Activated CD4-positive, alpha-beta T cell treated with anti-CD3 and anti-CD28 coated beads, Interleukin-2, amount 50 U/mL, for 24 hours (primary cell): ENCODE data around the gene ABCA4.

ENCODE experiments used
- DNase-seq, 2 donors: peaks; one replicate each; pipeline ENCODE4 v3.0.0-alpha.2; 2020; ENCODE audit warnings: low read depth in 1 of 2, low spot score in 1 of 2

Gene ABCA4

DNA sequence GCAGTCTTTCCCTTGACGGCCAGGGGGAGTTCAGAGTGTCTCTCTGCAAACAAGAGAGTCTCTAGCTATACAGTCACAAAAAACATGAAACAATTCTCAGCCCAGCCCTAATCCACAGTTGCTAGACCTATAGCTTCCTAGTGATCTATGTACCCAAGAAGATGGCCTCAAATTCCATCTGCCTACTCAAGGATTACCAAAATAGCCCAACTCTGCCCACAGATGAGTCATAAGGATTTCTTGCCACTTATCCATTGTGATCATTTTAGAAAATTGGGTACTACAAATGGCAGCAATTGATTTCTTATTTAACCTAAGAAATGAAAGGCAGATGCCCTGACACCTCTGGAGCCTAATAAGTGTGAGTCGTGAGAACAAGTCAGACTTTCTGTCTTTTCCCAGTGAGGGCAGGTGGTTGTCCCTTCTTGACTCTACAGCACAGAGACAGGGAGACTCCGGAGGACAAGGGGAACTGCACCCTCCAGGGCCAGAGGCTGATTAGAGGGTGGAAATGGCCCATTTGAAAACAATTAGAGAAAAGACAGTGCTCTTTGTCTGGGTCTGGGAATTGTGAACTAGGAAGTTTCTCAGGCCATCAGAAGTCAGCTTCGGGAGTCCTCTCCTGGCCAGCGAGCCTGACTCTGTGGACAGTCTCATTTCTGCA, 65.4 kb downstream of the ABCA4 start:
- no peak for DNase-seq

DNA sequence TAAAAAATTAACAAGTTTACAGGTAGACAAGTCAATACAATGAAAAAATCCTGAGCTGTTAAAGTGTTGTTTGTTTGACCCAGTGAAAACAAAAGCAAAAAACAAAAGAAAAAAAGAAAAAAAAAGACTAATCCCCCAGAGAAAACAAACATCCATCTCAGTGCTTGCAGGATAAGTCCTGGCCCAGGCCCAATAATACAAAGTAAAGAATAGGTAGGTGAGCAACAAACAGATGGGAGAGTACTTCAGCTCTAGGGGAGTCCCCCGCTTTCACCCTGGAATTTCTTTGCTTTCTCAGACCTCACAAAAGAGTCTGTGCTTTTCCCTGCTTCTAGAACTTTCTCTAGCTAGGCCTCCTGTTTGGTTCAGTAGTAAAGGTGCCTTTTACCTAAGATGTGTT, 70.3 kb downstream of the ABCA4 start:
- no peak for DNase-seq

DNA sequence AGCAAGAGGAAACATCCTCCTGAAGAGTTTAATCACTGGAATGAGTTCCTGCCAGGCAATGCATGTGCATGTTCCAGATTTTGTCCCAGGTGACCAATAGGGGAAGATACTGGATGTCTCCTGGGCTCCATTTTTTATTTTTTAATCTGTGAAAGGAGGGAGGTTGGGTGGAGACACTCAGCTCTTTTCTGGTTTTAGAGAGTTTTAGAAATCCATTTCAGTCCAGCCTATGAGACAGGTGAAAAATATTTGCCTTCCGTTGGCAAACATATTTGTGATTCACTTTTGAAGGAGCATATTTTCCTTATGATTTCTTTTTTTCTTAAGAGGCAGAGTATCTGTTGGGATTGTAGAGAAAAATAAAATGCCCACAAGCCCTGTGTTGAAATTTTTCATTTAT, 70.7 kb downstream of the ABCA4 start:
- DNase-seq, result no peak

DNA sequence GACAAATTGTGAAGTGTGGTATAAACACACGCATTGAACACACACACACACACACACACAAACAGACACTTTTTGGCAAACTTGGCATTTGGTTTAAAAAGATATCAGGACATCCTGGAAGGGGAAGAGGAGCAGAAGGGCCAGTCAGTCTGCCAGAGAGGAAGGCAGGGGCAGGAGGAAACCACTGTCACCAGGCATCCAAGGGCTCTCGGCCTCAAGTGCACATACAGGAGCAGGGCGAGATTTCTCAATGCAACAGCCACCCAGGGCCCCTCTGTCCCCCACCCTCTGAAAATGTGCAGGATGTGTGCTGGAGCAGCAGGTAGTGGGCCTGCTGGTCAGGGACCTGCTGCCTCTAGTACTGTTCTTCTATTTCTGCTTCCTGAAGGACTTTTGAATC, 71.2 kb downstream of the ABCA4 start:
- DNase-seq, result no peak

DNA sequence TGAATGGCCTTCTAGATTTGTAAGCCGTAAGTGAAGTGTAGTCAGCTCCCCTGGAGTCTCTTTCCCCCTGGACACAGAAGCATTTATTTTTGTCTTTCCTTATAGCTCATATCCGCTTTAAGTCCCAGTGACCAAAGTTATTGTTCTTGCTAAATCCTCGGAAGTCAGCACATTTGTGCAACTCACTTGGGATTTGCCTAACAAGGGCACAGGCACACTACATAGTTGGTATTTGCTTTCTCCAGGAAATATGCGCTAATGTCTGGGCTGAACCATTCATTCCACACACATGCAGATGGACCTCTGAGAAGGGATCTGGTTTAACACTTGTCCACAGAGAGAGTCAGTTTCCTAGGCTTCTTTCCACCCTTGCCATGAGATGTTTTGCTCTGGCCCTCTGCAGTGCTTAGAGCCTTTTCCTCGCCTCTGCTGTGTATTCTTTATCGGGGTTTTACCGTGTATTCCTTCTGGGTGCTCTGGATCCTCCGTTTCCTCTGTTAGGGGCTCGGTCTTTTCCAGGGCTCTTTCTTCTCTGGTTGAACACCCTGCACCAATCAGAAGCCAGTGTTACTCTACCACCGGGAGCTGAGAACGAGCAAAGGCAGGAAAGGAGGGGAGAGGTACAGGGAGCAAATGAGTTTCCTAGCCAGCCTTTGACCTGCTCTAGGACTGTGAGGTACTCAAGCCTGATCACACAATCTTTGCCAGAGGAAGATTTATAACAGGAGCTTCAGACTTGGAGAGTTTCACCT, 72.4 kb downstream of the ABCA4 start:
- no peak for DNase-seq

DNA sequence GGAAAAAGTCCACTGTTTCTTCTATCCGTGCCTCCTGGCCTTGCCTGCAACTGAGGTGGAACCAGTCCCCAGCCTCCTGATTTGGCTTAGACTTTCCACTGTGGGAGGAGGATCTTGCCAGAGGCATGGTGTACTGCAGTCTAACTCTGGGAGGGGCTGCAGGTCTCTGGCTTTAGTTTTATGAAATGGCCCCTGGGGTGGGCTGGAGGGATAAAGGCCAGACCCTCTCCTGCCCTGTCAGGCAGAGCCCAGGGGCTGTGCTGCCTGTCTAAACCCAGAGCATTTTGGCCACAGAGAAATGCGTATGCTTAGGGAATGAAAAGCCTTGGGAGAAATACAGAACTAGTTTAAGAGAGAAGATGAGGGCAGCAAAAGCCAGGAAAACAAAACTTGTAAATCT, 73.0 kb downstream of the ABCA4 start:
- no peak for DNase-seq

DNA sequence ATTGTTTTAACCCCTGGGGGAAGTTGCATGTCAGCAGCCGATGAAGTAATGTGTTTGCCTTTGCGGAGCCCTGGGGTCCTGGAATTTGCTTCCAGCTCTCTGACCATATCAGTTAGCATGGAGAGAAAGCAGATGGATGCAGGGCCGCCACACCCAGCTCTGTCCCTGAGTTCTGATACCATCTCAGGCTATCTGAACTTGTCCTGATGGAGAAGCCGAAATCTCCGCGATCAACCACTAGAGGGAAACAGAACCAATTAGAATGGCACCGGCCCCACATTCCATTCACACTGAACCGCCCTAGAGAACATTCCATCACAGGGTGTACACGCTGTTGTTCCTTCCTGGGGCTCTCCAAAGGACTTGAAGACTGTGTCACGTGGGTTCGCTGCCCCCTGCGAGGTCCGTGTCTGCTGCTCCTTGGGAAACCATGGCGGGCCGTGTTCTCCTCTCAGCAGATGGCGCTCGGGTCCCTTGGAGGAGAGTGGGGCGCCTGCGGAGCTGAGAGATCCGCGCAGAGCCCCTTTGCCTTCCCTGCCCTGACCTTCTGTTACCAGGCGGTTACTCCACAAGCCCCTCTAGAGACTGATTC, 75.4 kb downstream of the ABCA4 start:
- DNase-seq, result peak in 1 of 2 donors; percentile 35

DNA sequence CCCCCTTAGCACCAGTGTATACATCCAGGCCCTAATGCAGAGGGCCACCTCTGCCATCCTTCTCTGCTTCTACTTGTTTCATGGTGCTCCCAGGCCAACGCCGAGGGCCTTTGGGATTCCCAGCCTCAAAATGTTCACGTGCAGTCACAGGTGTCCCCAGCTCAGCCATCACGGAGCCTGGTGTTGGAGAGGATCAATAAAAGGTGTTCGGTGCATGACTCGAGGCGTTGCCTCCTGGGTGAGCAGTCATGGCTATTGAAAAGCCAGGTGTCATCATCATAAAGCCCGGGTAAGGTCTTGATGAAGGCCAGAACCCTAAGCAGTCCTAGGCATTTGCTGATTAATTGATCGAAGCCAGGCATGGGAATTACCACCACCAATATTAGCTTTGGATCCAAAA, 76.1 kb downstream of the ABCA4 start:
- DNase-seq, result no peak

DNA sequence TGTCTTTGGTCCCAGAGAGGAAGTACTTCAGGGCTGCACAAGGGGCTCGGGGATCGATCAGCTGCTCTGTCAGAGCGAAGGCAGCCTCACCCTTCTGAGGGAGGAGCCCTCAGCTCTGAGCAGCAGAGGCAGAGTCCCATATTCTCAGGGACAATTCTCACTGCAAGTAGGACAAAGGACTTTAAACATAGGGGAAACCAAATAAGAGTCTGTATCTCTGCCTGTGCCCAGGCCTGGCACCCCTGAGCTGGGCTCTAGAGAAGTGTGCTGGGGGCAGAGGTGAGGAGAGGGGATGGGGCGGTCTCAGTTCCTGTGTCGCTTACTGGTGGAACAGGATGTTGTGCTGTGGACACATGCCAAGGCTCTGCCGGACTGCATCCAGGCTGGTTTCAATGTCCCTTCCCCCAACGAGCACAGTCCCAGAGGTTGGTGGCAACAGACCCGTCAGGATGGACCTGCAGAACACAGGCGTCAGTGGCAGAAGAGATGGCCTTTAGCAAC, 76.6 kb downstream of the ABCA4 start:
- DNase-seq, result no peak

DNA sequence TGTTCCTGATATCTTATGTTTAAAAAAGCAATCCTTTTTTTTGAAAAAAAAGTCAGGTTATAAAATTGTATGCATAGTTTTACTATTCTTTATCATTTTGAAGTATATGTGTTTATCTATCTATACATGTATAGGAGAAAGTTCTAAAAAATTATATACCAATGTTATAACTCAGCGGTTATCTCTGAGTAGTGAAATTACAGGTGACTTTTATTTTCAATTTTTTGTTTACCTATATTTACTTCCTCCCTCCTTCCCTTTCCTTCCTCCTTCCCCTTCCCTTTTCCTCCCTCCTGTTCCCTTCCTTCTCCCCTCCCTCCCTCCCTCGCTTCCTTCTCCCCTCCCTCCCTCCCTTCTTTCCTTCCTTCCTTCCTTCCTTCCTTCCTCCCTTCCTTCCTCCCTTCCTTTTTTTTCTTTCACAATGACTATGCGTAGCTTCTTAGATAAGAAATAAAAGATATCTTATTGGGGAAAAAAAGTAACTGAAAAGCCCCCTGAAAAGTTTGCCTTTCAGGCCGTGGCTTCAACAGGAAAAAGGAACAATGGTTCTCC, 77.1 kb downstream of the ABCA4 start:
- DNase-seq, result no peak

DNA sequence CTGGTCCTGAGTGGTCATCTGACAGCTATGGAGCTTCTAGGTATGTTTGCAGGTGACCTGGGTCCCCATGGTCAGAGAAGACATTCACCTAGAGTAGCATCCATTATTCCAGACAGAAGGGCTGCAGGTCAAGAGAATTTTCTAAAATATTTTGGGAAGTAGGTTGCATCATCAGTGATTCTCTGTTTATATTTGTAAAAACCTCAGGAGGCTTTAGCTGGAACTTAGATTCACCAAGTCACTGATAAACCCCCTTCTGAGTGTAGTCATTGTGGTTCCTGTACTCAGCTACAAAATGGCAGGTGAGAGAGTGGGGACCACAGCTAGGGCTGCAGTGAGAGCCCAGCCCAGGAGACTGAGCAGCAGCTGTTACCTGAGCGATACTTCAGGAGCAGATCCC, 78.6 kb downstream of the ABCA4 start:
- DNase-seq, result no peak

DNA sequence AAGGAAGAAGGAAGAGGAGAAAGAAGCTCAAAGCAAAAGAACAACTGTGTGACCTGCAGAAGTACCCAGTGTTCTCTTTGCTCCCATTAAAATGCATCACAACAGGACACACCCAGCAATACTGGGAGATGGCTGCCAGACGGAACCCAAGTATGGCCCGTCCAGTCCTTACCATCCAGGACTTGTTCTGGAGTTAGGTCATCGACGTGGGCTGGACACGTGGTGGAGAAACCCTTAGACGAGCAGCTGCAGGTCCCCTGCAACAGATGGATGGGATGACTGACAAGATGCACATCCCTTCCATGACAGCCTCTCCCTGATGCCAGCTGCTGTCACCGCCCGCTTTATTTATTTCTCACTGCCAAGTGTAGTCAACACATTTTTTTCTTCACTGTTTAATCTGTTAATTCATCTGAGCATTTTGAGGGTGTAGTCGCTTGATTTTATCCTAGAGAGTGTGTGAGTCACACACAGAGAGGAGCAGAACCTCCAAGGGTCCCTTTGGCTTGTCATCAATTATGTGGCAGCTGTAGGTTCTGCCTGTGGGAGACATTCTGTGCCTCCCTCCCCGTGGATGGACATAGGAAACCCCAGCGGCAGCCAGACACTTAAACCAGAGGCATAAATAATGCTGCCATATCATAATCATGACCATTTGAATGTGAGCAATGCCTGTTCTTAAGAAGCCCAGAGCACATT, 80.9 kb downstream of the ABCA4 start:
- no peak for DNase-seq

DNA sequence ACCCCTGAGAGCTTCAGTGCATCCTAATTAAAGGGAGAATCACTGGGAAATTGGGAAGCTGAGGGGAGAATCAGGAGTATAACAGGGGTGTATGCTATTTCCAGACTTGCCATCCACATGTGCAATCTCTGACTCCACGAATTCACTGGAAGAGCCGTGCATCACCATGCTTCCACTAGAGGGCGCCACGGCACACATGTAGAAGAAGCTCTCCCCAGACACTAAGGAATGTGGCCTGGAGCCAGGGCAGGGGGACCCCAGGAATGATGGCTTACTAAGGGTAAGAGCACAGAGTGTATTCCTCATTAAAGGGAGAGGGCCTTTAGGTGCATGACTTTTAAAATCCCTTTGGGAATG, 81.5 kb downstream of the ABCA4 start:
- DNase-seq, result peak; percentile 32 to 43

DNA sequence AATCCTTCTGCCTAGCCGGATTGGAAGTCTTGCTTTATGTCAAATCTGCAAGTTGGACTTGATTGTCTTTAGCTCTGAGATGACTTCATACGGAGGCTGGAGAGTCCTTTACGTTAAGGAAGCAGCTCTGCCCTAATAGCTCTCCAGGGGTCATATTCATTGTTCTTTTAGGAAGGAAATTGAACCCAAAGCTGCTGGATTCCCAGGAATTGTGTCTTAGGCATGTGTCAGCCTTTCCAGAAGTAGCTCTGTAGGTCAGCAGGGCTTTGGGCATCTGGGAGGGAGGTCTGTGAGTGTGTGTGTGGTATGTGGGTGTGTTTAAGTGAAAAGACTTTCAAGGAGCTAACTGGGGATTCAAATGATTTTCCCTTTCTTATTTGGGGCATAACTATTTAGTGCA, 82.4 kb downstream of the ABCA4 start:
- no peak for DNase-seq

DNA sequence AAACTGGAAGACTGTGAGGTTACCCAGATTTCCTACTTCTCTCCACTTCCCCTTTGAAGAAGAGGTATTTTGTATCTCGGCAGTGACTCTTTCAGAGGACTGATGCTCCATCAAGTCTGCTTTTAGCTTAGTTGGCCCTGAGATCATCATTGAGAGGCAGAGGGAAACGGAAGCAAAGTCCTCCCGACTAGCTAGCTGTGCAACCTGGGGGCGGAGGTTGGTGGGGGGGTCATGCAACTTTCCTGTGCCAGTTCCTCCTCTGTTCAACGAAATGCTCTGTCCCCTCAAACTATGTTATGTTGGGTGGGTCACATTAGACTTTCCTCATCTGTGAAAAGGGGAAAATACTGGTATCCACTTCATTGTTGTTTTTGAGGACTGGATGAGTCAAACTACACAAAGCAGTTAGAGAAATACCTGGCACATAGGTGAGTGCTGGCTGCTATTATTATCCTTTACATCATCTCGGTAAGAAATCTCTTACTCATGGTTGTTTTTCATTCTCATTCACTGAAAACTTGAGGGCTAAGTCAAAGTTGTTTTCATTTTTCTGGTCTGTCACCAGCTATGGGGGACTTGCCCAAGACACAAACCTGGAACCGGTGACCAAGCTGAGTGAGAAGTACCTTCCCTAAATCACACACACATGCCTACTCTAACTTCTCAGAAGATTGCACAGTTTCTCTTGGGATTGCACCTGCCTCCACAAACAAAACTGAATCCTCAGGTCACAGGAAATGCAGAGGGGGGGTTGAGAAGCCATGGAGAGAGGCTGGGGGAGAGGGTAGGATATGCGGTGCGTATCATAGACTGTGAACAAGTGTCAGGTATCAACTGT, 83.3 kb downstream of the ABCA4 start:
- DNase-seq, result no peak

DNA sequence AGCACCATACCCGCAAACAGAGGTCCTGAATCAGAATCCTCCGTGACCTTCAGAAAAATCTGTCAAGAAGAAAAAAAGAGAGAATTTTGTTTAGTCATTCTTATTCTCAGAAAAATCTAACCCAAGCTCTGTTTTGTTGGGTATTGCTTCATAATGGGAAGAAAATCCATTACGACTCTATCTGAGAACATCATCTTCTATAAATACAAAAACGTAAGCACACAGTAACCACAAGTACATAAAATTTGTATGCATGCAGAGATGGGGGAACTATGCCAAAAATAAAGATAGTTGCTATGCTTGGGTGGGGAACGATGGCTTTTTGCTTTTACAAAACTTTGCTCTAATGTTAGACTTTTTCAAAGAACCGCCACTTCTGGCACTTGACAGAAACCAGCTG, 84.2 kb downstream of the ABCA4 start:
- no peak for DNase-seq

DNA sequence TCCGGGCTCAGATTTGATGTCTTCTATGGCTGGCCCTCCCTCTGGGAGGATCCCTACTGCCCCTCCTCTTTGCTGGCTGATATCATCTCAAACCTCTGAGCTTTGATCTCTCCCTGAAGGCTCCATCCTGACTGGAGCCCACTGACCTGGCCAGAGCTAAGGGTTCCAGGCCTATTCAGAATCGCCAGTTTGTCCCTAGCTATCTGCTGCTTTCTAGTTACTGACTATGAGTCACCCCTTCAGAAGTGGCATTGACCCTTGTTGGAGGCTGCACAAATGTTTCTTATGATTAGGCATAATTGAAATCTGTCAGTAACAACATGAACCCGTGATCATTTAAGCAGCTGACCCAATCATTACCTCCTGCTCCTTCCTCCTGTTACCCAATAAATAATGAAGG, 87.1 kb downstream of the ABCA4 start:
- no peak for DNase-seq

DNA sequence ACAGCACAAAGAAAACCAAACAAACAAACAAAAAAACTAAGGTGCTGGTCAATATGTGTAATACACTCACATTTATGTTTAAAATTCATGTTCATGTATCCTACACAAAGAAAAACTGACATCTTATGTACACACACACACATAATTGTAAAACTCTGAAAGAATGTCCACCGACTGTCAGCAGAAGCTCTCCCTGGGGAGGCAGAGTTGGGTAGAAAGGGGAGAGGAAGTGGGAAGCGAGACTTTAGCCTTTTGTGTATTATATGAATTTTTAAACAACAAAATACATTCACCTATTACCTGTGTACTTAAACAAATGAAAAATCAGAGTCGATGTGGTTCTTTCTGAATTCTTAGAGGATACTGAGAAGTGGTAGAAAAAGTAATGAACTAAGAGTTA, 88.3 kb downstream of the ABCA4 start:
- no peak for DNase-seq

DNA sequence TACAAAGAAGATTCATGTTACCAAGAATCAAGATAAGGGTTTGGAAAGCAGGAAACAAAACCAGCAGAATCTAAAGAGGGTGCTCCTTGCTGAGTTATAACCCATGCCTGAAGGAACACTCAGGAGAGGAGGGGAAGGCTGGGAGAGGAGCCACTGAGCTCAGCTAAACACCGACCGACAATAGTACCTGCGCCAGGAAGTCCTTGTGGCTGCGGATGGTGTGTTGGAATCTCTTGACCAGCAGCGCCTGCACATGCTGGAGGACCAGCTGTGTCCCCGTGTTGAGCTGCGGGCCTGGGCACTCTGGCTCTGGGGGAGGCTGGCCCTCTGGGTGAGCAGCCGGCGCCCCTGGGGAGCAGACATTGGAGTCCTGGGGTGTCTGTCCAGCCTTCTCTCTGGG, 89.4 kb downstream of the ABCA4 start:
- DNase-seq, result no peak

DNA sequence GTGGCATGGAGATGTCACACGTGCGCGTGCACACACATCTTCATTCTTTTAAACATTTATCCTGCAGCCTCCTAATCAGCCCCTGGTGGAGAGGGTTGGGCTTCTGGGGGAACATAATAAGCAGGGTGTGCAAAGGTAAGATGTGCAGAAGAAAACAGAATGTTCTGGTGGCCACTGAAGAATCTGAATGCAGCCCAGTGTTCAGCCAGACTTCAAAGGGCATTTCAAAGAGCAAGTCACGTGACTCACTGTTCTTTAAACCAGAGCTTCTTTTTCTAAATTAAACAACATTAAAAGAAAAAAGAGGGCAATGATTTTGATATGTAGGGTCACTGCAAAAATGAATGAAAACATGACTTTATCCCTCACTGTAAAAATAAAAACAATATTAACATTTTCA, 89.8 kb downstream of the ABCA4 start:
- no peak for DNase-seq
